DMS153 treated with DMSO at 0.1 percent for 48 hours (cell line): ENCODE results near the gene IFRD1.
"Not testable (repeated sequence)": the region's sequence is repeated elsewhere in the genome, so short reads cannot be mapped to it uniquely, and the experiment has no call there.

ENCODE experiments used
- DNase-seq: peaks from one replicate; lab custom pipeline; 2025; ENCODE audit not compliant: unreplicated experiment; lab: John Stamatoyannopoulos, UW

The IFRD1 gene

DNA sequence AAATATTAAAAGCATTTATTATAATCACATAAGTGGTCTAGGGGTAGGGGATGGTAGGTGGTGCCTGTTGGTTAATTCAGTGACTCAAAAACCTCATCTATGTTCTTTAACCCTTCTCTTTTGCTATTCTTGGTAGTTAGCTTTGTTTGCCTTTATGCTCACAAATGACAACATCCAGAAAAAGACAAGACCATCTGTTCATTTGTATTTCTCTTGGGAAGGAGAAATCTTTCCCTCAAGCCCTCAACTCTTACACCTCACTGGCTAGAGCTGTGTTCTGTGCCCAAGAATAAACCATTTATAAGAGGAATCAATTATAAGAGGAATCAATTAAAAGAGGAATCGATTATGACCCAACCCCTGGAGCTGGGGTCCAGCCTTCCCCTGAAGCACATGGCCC lies 10.8 kb upstream of the IFRD1 start:
- DNase-seq, result no peak

DNA sequence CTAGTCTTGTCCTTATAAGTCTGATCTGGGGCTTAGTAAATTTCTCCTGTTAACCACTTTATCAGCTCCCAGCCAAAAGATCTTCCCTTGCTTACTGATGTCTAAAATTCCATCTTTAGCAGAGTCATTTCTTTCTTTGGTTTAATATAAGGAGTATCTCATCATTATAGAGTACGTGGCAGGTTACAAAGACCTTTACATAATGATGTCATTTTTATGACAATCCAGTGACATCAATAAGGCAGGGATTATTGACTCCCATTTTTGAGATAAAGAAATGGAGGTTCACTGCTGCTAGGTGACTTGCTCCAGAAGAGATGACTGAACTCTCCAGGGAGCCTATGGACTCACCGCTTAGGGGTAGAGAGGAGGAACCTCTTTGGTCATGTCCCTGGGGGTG lies 8.1 kb upstream of the IFRD1 start:
- no peak for DNase-seq

DNA sequence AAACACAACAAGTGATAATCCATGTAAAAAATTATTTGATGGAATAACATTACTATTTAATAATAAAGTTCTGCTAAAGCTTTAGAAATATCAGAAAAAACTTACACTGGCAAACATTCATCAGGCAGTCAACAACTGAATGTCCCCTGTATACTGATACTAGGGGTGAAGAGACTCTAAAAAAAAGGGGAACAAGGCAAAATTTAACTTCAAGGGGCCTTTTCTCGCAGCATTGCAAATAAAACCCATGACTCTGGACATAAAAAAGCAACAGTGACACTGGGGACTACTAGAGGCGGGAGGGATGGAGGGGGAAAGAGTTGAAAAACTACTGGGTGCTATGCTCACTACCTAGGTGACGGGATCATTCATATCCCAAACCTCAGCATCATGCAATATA lies 5.8 kb upstream of the IFRD1 start:
- DNase-seq, result no peak

DNA sequence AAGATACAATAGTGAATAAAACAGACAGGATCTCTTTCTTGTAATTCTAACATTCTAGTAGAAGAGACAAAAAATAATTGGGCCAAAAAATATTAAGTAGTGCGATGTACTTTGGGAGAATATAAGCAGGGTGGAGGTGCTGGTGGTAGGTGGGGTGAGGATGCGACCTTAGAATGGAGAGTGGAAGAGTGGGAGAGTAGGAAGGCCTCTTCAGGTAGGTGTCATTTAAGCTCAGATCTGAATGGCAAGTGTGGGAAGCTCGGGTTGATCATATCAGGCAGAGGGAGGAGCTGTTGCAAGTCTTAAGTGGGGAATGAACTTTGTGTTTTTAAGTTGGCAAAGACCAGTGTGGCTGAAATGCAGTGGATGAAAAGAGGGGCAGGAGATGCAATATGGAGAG lies 3.8 kb upstream of the IFRD1 start:
- no peak for DNase-seq

DNA sequence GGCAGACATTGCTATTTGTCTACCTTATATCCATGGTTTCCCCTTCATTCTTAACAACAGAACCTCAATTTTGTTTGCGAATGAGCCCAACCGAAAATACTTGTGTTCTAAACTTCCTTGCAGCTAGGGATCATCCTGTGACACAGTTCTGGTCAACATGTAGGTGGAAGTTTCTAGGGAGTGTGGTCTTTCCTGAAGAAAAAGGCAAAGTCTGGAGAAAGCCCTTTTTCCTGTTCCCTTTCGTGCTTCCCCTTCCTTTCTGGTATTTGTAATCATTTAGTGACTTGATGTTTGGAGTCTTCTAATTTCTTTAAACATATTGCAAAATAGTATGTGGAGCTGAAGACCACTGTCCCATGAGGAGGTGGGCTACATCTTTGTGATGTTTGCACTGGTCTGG lies 2.9 kb upstream of the IFRD1 start:
- no peak for DNase-seq

DNA sequence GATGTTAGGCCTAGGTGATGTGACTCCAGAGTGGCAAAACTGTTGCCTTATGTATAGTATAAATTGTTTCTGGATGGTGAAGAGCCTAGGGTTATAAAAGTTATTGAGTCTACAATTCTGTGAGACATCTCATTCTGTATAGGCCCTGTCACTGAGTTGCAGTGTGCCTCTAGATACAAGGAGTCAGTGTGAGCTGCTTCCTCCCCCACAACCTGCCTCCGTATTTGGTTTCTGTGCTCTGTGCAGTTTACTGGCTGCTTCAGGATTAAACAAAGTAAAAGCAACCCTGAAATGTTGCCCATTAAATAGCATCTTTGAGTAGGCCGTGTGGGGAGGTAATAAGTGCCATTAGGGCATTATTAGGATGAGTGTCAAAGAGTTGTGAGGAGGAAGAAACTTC lies 1.9 kb upstream of the IFRD1 start:
- no peak for DNase-seq

DNA sequence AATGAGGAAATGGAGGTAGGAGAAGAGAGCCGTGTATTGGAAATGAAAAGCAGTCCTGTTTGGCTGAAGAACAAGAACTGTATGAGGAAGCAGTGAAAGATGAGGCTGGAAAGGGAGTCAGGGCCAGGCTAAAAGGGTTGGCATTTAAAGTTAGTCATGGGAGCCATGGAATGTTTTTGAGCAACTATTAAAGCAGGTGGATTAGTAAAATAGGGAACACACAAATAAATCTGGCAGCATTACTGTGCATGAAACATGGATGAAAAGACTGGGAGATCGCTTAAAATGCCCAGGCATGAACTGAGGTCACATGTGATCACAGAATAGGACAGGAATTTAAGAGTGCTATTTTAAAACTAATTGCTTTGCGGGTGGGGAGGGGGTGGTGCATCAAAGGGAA lies 1.4 kb upstream of the IFRD1 start:
- DNase-seq, result no peak

DNA sequence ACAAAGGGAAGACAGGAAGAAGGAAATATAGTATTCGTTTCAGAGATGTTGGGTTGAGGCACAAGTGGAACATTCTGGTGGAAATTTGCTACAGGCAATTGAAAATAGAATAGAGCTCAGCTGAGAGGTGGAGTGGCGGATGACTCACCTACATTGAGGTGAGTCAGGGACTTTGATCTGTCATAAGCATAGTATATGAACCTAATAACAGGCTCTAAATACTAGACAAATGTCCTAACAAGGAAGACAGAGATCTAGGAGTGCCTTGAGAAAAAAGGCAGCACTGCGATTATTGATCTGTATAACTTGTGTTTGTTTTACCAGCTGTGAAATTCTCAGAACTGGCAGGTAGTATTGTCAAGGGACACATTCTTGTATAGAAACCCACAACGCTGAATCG lies 907 bp upstream of the IFRD1 start:
- no peak for DNase-seq

DNA sequence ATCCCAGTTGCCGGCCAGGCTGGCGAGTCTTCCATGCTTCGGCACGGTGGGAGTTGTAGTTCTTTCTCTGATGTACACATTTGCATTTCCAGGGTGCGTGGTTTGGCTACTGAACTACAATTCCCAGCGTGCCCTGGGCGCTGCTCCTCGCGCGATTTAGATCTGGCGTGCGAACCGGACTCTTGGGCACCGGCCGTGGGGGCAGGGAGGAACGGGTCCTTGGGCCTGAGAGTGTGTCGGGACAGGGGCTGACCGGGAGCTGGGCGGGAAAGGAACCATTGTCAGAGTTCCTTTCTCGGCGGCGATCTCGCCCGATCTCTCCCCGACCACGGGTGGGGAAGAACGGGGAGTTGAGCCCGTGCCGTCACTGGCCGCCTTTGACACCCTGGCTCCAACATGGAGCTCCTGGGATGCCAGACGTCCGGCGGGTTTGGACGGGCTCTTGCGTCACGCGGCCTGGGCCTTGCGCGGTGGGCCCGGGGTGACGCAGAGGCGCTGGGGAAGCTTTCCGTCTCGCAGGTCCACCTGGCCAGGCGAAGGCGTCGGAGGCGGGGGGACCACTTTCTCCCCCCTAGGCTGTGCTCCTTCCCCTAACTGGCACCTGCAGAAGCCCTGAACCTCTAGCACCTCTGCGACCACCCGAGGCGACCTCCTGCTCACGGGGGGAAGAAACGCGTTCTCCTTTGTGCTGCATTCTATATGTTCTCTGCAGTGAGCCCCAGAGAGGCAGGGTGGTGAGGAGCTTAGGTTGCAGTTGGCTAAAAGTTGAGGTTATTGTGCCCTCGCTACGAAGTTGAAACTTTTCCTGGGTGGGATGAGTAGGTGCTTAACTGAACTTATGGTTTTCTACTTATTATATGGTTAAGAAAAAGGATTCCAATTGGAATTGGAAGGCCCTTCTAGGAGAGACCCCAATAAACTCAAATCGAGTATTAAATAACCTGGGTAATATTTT lies 824 bp downstream of the IFRD1 start:
- peak; percentile 92 for DNase-seq

DNA sequence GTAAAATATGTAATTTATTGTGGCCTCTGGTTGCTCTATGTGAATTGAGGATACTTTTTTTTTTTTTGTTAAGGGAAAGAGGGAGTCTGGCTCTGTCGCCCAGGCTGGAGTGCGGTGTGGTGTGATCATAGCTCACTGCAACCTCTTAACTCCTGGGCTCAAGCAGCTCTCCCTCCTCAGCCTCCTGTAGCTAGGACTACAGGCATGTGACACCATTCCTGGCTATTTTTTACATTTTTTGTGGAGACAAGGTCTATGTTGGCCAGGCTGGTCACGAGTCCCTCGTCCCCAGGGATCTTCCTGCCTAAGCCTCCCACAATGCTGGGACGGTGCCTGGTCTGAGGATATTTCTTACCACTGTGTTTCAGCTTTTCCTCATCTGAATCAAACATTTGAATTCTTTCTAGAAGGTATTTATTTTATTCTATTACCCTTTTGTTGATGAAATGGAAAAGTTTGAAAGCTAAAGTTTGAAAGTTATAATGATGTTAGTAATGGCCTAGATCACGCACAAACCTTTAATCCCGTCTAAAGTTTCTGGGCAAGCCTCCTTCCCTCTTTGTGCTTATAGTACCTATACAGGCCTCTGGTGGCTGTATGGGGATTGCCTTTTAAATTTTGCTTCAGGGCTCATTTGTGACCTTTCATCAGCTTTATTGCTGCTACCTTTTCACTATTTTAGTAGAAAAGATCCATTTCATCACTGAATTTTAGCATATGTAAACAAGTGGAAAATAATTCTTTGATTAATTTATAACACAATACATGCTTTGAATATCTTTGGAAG lies 2.0 kb downstream of the IFRD1 start:
- no peak for DNase-seq

DNA sequence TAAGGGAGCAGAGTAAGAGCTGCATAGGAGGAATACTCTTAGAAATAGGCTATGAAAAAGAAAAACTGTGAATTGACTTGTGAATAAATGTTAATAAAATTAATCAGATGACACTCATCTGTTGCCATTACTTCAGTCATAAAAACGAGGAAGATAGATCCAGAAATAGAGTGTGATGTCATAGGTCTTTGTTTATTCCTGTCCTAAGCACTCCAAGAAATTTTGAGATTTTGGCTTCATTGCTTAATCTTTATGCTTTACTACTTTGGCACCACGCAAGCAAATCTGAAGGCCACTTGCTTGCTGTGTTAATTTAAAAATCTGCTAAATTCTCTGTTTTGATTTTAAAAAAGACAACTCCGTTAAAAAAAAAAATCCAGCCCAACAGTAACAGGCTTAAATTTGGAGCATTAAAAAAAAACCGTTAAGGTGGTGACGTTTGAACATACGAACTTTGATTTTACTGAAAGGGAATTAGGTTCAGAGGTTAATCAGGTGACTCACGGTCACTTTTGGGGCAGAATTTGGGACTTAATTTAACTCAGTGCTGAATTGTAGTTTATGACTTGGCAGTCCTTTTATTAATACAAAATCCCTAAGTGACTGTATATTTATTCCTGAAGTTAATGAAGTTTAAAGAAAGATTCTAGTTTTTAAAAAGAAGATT lies 3.4 kb downstream of the IFRD1 start:
- no peak for DNase-seq

DNA sequence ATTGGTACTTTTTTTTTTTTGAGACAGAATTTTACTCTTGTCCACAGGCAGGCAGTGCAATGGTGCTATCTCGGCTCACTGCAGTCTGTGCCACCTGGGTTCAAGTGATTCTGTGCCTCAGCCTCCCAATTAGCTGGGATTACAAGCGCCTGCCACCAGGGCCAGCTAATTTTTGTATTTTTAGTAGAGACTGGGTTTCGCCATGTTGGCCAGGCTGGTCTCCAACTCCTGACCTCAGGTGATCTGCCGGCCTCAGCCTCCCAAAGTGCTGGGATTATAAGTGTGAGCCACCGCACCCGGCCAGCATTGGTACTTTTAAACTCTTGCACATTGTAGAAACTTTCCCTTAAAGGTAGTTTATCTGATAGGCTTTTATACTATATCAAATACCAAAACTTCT lies 3.9 kb downstream of the IFRD1 start:
- DNase-seq, result not testable (repeated sequence)

DNA sequence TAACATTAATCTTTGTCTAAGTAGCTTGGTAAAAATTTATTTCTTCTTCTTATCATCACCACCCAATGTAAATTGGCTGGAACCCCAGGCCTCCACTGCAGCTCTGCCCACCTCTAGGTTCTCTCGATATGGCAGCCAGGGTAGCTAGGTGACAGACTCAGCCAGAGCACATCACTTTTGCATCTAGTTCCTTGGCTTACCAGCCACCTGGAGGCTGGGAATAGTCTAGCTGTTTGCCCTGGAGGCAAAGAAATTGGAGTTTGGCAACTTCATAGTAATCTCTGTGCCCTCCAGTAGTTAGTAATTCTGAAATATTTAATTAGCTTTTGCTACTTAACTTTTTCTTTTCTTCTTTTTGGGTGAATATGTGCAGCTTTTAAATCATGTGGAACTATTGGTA lies 9.4 kb downstream of the IFRD1 start:
- DNase-seq, result no peak

DNA sequence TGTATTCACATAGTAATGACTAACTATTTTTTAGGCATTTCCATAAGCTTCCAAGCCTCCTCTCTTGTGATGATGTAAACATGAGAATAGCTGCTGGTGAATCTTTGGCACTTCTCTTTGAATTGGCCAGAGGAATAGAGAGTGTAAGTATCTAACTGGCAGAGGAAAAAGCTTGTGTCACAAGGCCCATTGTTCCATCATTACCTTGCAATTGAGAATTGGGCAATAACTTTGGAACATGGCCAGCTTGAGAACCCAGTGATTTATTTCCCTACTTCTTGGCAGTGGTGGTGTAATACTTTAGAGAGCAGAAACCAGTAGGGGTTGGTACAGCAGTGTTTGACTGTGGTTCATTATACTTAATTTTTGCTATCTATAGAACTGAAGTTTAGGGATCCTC lies 12.0 kb downstream of the IFRD1 start:
- no peak for DNase-seq

DNA sequence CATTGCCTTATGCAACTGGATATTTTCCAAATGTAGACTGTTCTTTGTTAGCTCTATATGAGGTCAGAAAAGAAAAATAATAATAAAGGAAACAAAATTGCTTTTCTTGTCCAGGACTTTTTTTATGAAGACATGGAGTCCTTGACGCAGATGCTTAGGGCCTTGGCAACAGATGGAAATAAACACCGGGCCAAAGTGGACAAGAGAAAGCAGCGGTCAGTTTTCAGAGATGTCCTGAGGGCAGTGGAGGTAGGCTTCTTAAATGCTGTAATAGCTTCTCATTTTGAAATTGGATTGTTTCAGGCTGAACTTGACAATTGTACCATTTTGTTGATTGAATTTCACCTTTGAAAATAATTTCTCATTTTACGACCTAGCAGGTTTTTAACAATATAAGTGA lies 17.6 kb downstream of the IFRD1 start:
- no peak for DNase-seq

DNA sequence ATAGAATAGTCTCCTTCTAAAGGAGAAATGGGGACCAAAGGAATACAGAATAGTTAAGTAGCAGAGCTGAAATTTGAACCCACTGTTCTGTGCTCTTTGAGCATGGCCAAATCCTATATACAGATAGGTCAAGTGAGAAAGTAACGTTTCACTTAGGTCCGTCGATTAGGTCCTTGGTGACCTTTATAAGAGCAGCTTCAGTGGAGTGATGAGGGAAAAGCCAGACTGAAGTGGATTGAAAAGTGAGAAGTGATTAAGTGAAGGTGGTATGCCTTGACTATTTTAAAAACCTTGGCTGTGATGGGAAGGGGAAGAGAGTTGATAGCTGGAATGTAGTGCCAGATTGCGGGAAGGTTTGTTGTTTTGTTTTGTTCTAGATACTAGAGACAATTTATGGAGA lies 19.9 kb downstream of the IFRD1 start:
- DNase-seq, result no peak

DNA sequence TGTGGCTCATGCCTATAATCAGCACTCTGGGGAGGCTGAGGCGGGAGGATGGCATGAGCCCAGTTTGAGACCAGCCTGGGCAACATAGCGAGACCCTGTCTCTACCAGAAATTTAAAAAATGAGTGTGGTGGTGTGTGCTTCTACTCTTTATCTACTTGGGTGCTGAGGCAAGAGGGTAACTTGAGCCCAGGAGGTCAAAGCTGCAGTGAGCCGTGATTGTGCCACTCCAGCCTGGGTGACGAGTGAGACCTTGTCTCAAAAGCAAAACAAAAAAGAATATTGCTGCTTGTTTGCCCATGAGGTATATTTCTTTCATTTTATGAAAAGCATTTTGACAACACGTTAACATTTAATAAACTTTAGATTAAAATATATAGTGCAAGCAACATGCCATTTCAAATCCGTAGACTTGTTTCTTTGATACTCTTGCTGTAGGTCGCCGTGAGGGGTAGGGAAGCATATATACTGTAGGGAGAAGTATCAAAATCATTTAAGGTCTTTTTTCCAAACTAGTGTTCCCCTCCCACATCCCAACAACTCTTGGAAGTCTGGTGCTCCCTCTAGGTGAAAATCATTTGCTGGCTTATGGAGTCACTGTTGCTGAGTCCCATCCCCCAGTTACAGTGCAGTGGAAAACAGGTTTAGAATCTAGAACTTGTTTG lies 26.3 kb downstream of the IFRD1 start:
- DNase-seq, result no peak

DNA sequence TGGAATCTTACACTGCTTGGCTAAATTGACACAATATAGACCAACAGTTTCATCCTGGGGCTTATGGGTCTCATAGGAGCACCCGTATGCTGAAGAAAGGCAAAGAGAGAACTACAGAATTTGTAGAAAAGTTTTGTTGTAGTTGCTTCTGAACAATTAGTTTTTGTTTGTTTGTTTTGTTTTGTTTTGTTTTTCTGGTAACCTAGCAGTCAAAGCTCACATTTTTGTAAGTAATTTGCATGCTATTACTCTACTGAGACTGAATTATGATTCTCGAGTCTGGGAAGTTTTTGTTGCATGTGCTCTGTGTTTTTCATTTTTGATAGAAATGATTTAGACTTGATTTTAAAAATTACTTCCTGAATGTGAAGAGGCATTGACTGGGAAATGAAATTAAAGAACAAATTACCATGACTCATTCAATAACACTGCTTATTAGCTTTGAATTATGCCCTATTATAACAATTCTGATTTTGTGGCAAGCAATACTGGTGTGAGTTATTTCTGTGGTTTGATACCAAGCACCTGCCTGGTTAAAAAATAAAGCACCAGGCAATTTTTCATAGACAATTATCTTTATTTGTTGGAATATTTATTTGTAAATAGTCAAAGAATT lies 31.0 kb downstream of the IFRD1 start:
- no peak for DNase-seq

DNA sequence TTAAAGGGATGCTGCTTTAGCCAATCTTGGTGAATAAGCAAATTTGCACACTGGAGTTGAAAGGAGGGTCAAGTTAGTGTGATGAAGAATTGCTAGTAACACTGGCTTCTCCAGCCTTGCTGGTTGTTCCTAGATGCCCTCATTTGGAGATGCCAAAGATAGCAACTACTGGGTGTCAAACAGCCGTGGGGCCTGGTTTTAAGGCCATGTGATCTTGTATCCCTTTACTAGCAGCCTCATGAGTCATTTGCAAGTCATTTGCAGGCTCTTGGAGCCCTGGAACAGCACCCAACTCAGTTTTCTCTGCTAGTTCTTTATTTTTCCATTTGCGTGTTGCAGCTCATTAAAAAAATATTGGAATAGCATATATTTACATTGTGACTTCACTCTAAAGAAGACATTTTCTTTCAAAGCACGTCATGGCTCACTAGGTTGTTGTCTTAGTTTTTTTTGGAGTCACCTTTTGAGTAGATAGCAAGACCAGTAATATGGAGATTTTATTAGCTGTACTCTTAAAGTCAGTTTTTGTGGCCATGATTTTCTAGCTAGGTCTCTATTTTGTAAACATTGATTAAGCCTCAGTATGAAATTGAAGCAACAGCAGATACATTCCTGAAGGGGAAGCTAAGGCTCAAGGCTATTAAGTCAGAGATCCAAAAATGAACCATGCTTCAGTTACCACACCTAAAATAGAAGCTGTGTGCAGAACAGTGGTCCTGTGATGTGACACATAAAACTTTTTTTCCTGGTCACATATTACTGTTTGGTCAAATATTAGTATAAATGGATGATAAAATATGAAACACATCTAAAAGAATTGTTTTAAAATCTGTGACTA lies 31.8 kb downstream of the IFRD1 start:
- DNase-seq, result no peak

DNA sequence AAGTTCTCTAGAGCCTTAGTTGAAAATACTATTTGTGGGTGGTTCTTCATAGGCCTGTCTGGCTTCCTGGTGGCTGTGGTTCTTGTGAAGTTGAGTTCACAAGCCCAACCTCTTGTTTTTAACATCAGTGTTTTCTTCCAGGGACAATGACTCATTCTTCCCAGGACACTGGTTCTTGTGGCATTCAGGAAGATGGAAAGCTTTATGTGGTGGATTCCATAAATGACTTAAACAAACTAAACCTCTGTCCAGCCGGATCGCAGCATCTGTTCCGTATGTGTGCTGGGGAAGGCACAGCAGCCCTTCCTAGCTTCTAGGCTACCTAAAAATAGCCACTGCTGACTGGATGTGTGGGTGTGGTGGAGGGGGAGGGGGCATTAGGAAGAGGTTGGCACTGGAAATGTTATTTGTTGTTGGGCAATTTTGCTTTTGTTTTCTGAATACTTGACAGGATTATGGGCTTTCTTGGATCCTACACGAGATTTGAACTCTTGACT lies 34.5 kb downstream of the IFRD1 start:
- no peak for DNase-seq
